Astrocyte (in vitro differentiated cells and primary cell): ENCODE results near the gene ARHGAP6. TPM values are rescaled to one million over a fixed set of nuclear protein-coding genes. Genes with fewer than 3 reads are reported as not detected.
"Not testable (repeated sequence)": the region's sequence is repeated elsewhere in the genome, so short reads cannot be mapped to it uniquely, and the experiment has no call there.

Experiments
- DNase-seq: peaks from one replicate; pipeline ENCODE4 v3.0.0-alpha.2; 2010; ENCODE audit warnings: low read depth
- FAIRE-seq: peaks from 2 replicates; lab custom pipeline; 2011; peaks lifted over from hg19 to GRCh38; lab: Jason Lieb, UNC
- H2AFZ ChIP-seq: 2 replicates; pipeline ENCODE4 v1.6.0; 2012; ENCODE audit warnings: low read depth, low read length, inconsistent platforms
- H3K27ac ChIP-seq: 2 replicates; pipeline ENCODE4 v1.5.1; 2011; ENCODE audit warnings: low read depth, low read length, inconsistent platforms
- H3K27me3 ChIP-seq: 2 replicates; pipeline ENCODE4 v1.6.0; 2011; ENCODE audit warnings: low read length, inconsistent platforms; ENCODE audit not compliant: insufficient read depth
- H3K36me3 ChIP-seq: 2 replicates; pipeline ENCODE4 v1.5.1; 2011; ENCODE audit warnings: low read length, inconsistent platforms; ENCODE audit not compliant: insufficient read depth
- H3K4me1 ChIP-seq: 2 replicates; pipeline ENCODE4 v1.5.1; 2011; ENCODE audit warnings: low read length, inconsistent platforms; ENCODE audit not compliant: insufficient read depth
- H3K4me2 ChIP-seq: 2 replicates; pipeline ENCODE4 v1.6.0; 2012; ENCODE audit warnings: low read length, inconsistent platforms
- H3K4me3 ChIP-seq: 2 replicates; pipeline ENCODE4 v1.5.1; 2011; ENCODE audit warnings: low read depth, mild to moderate bottlenecking, low read length, inconsistent platforms; ENCODE audit not compliant: insufficient read depth
- H3K79me2 ChIP-seq: 2 replicates; pipeline ENCODE4 v1.6.0; 2012; ENCODE audit warnings: mild to moderate bottlenecking, low read length, inconsistent platforms; ENCODE audit not compliant: insufficient read depth
- H3K9ac ChIP-seq: 2 replicates; pipeline ENCODE4 v1.6.0; 2012; ENCODE audit warnings: mild to moderate bottlenecking, low read length, inconsistent platforms
- H3K9me3 ChIP-seq: 2 replicates; pipeline ENCODE4 v1.5.1; 2012; ENCODE audit warnings: low read depth, mild to moderate bottlenecking, low read length, inconsistent platforms; ENCODE audit not compliant: insufficient read depth
- H4K20me1 ChIP-seq: 2 replicates; pipeline ENCODE4 v1.6.0; 2012; ENCODE audit warnings: low read length, inconsistent platforms; ENCODE audit not compliant: insufficient read depth
- H3K27ac Mint-ChIP-seq: one replicate; pipeline ENCODE4 v1.8.0; 2021; ENCODE audit warnings: mild to moderate bottlenecking, mixed read lengths; ENCODE audit not compliant: unreplicated experiment
- H3K27me3 Mint-ChIP-seq: one replicate; pipeline ENCODE4 v1.8.0; 2021; ENCODE audit warnings: low read depth, mixed read lengths; ENCODE audit not compliant: unreplicated experiment
- H3K36me3 Mint-ChIP-seq: one replicate; pipeline ENCODE4 v1.8.0; 2021; ENCODE audit warnings: low read depth, mixed read lengths; ENCODE audit not compliant: unreplicated experiment
- H3K4me1 Mint-ChIP-seq: one replicate; pipeline ENCODE4 v1.8.0; 2021; ENCODE audit warnings: low read depth, mixed read lengths; ENCODE audit not compliant: unreplicated experiment
- H3K4me3 Mint-ChIP-seq: one replicate; pipeline ENCODE4 v1.8.0; 2021; ENCODE audit warnings: mild to moderate bottlenecking, moderate library complexity, mixed read lengths; ENCODE audit not compliant: unreplicated experiment
- H3K9me3 Mint-ChIP-seq: one replicate; pipeline ENCODE4 v1.8.0; 2021; ENCODE audit warnings: mild to moderate bottlenecking, mixed read lengths; ENCODE audit not compliant: unreplicated experiment
- CTCF ChIP-seq: IDR thresholded peaks from 2 replicates; pipeline ENCODE4 v1.5.1; 2011; ENCODE audit warnings: low read depth, mild to moderate bottlenecking, inconsistent platforms, low read length, moderate library complexity; ENCODE audit not compliant: insufficient read depth
- EZH2 ChIP-seq: IDR thresholded peaks from 2 replicates; pipeline ENCODE4 v1.6.1; 2012; ENCODE audit warnings: mild to moderate bottlenecking, low read length, inconsistent platforms; ENCODE audit not compliant: insufficient read depth
- total RNA-seq: library from RNA; stranded (reverse); gene quantifications from 2 replicates; pipeline ENCODE4 v1.2.1, GENCODE V29; 2021

Gene ARHGAP6
- total RNA-seq, 1 donor from 2014 or later = 0.30 TPM

GRCh38 chrX:11363069-11363594 is 302.6 kb downstream of the ARHGAP6 start:
- Histone ChIP-seq H4K20me1 (no peaks in the 10 kb centered on the region), H3K9me3 (no peaks in the 10 kb centered on the region), H3K4me2 (no peak overlapping the region), H3K27ac (no peak overlapping the region), H2AFZ (no peak overlapping the region), H3K4me3 (no peak overlapping the region), H3K36me3 (no peaks in the 10 kb centered on the region), H3K9ac (no peak overlapping the region), H3K79me2 (no peaks in the 10 kb centered on the region), H3K4me1 (peaks cover 3% of the 10 kb centered on the region), H3K27me3 (no peaks in the 10 kb centered on the region)
- H3K27me3 Mint-ChIP-seq = no peaks in the 10 kb centered on the region
- no peaks in the 10 kb centered on the region for H3K36me3 Mint-ChIP-seq
- H3K4me3 Mint-ChIP-seq = no peak overlapping the region
- H3K27ac Mint-ChIP-seq = no peak overlapping the region
- peak; percentile 17 for FAIRE-seq
- no peaks in the 10 kb centered on the region for H3K9me3 Mint-ChIP-seq
- no peaks in the 10 kb centered on the region for H3K4me1 Mint-ChIP-seq
- no peak for DNase-seq
- TF ChIP-seq EZH2 (no peak), CTCF (no peak)

- not testable (repeated sequence) for H3K27ac Mint-ChIP-seq, H4K20me1 ChIP-seq, H3K9me3 Mint-ChIP-seq, H2AFZ ChIP-seq, H3K9ac ChIP-seq, H3K27me3 Mint-ChIP-seq, H3K27me3 ChIP-seq, H3K27ac ChIP-seq, FAIRE-seq, H3K4me3 ChIP-seq, H3K4me1 Mint-ChIP-seq, H3K4me1 ChIP-seq, H3K36me3 ChIP-seq, DNase-seq, H3K4me2 ChIP-seq, H3K4me3 Mint-ChIP-seq, H3K9me3 ChIP-seq, H3K79me2 ChIP-seq, H3K36me3 Mint-ChIP-seq
Measured at GRCh38 chrX:11361666-11362065, 304.1 kb downstream of the ARHGAP6 start.

- not testable (repeated sequence) for H3K79me2 ChIP-seq, FAIRE-seq, H3K4me3 Mint-ChIP-seq, H3K9me3 Mint-ChIP-seq, H3K9ac ChIP-seq, H3K27ac Mint-ChIP-seq, H3K36me3 ChIP-seq, H4K20me1 ChIP-seq, H3K27ac ChIP-seq, H3K4me1 ChIP-seq, H3K36me3 Mint-ChIP-seq, H3K27me3 ChIP-seq, H2AFZ ChIP-seq, H3K9me3 ChIP-seq, H3K4me1 Mint-ChIP-seq, H3K4me3 ChIP-seq, H3K27me3 Mint-ChIP-seq, H3K4me2 ChIP-seq, DNase-seq
Measured at GRCh38 chrX:11355944-11356343, 309.8 kb downstream of the ARHGAP6 start.
